Vagina (tissue), 2 donors: ENCODE results near the gene CHRNG. TPM values are rescaled to one million over a fixed set of nuclear protein-coding genes. Genes with fewer than 3 reads are reported as not detected.

Source experiments
- DNase-seq, 2 donors: peaks; one replicate each; pipeline ENCODE4 v3.0.0-alpha.2; 2017; ENCODE audit errors: extremely low spot score in 2 of 2
- H3K27ac ChIP-seq: fragments of 200-600 bp; sonication (generic); one replicate; pipeline ENCODE4 v1.5.1; 2019
- H3K27me3 ChIP-seq: fragments of 200-600 bp; sonication (generic); one replicate; pipeline ENCODE4 v1.5.1; 2019
- H3K36me3 ChIP-seq, 2 donors: fragments of 200-600 bp; sonication (generic); one replicate each; pipeline ENCODE4 v1.5.1; 2017 to 2019
- H3K4me1 ChIP-seq: fragments of 200-600 bp; sonication (generic); one replicate; pipeline ENCODE4 v1.5.1; 2019
- H3K4me3 ChIP-seq, 2 donors: fragments of 200-600 bp; sonication (generic); 1 replicate in 1 of 2; 2 replicates in 1 of 2; pipeline ENCODE4 v1.5.1; 2016 to 2019
- H3K9me3 ChIP-seq: fragments of 200-600 bp; sonication (generic); one replicate; pipeline ENCODE4 v1.5.1; 2019
- POLR2A ChIP-seq, 2 donors: fragments of 450-650 bp; IDR thresholded peaks; one replicate each; pipeline ENCODE4 v1.6.1; 2017; ENCODE audit warnings: antibody characterized with exemption in 2 of 2, mild to moderate bottlenecking in 2 of 2, moderate library complexity in 2 of 2
- POLR2AphosphoS5 ChIP-seq, 2 donors: sonication (generic); formaldehyde crosslinking; IDR thresholded peaks; one replicate each; pipeline ENCODE4 v1.9.0; 2017; ENCODE audit warnings: antibody characterized with exemption in 2 of 2, mild to moderate bottlenecking in 2 of 2, low read depth in 1 of 2; ENCODE audit not compliant: insufficient read depth in 1 of 2
- intact Hi-C: fragments of 100-400 bp; cut with DNase I; formaldehyde crosslinking; loops from one replicate; pipeline ENCODE4 v1.15.1; 2023
- total RNA-seq: library from RNA; depleted of rRNA; stranded (reverse); fragments of >200 nt; gene quantifications from one replicate; pipeline ENCODE4 v1.2.3, GENCODE V29; 2016
- TF ChIP-seq, protein P1 (sequence below), 3 experiments: fragments of 450-650 bp in 2 of 3; fragments of 200-600 bp in 1 of 3; sonication (generic) in 1 of 3; IDR thresholded peaks; one replicate each; pipeline ENCODE4 v1.5.1; 2017 to 2019; ENCODE audit warnings: antibody characterized with exemption in 3 of 3, mild to moderate bottlenecking in 2 of 3, moderate library complexity in 2 of 3

Gene CHRNG
- total RNA-seq, 1 donor from 2014 or later = not detected

GRCh38 chr2:232525199-232525598, 14.3 kb upstream of the CHRNG start:
- DNase-seq = no peak
- Histone ChIP-seq H3K9me3 (no peaks in the 10 kb centered on the region), H3K4me1 (peaks cover 21% of the 10 kb centered on the region), H3K27ac (no peak overlapping the region), H3K36me3 (no peaks in the 10 kb centered on the region), H3K4me3 (no peak overlapping the region), H3K27me3 (peaks cover 17% of the 10 kb centered on the region)
- intact Hi-C loops = no loop called here
- TF ChIP-seq POLR2A (IDR thresholded peaks at IDR 0.05) = no peak
- TF ChIP-seq, protein P1, sequence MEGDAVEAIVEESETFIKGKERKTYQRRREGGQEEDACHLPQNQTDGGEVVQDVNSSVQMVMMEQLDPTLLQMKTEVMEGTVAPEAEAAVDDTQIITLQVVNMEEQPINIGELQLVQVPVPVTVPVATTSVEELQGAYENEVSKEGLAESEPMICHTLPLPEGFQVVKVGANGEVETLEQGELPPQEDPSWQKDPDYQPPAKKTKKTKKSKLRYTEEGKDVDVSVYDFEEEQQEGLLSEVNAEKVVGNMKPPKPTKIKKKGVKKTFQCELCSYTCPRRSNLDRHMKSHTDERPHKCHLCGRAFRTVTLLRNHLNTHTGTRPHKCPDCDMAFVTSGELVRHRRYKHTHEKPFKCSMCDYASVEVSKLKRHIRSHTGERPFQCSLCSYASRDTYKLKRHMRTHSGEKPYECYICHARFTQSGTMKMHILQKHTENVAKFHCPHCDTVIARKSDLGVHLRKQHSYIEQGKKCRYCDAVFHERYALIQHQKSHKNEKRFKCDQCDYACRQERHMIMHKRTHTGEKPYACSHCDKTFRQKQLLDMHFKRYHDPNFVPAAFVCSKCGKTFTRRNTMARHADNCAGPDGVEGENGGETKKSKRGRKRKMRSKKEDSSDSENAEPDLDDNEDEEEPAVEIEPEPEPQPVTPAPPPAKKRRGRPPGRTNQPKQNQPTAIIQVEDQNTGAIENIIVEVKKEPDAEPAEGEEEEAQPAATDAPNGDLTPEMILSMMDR (IDR thresholded peaks at IDR 0.05) = no peak
- no peak for TF ChIP-seq POLR2AphosphoS5 (IDR thresholded peaks at IDR 0.05; ENCODE audit: insufficient read depth in 1 of 2, low read depth in 1 of 2)

DNA sequence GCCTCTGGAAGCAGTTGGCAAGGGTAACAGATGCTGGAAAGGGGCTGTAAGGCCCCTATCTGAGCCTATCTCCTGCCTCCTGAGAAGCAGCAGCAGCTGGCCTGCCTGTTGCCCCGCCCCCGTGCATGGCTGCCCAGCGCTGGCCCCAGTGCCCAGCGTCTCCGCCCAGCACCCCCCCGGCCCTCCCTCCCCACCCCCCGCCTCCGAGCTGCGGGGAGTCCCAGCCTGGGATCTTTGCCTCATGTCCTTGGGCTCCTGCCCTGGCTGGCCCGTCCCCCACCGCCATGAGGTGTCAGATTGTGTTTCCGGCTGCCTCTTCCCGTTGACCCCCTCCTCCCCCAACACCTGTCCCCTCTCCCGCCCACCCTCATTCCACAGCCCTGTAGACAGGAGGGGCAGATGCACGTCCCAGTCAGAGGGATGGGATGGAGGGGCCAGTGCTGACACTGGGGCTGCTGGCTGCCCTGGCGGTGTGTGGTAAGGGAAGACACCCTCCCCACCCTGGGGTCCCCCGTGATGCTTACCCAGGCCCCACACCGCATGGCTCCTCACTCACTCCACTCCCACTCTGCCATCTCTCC, 13.6 kb upstream of the CHRNG start, which contains the start of gene CHRND:
Gene CHRND (plus strand): TSS at position 370 of the 581 bp plus-strand sequence. CDS start 56 bp downstream, at position 426.
- no peak within 1 kb of the TSS for H3K27ac ChIP-seq
- no peak for DNase-seq
- intact Hi-C loops = no loop called here
- TF ChIP-seq POLR2AphosphoS5 (IDR thresholded peaks at IDR 0.05; ENCODE audit: insufficient read depth in 1 of 2, low read depth in 1 of 2) (no peak), POLR2A (IDR thresholded peaks at IDR 0.05) (no peak)
- TF ChIP-seq, protein P1 (IDR thresholded peaks at IDR 0.05) = no peak
- H3K36me3 ChIP-seq = no peaks in the 10 kb centered on the region
- peaks cover 21% of the 10 kb centered on the region for H3K4me1 ChIP-seq
- no peaks in the 10 kb centered on the region for H3K9me3 ChIP-seq
- no peak within 1 kb of the TSS for H3K4me3 ChIP-seq
- H3K27me3 ChIP-seq = peaks cover 17% of the 10 kb centered on the region

- H3K36me3 ChIP-seq = no peaks in the 10 kb centered on the region
- peaks cover 21% of the 10 kb centered on the region for H3K4me1 ChIP-seq
- no peaks in the 10 kb centered on the region for H3K9me3 ChIP-seq
- intact Hi-C loops = no loop called here
- DNase-seq = no peak
- H3K27me3 ChIP-seq = peaks cover 17% of the 10 kb centered on the region
- no peak for TF ChIP-seq POLR2AphosphoS5 (IDR thresholded peaks at IDR 0.05; ENCODE audit: insufficient read depth in 1 of 2, low read depth in 1 of 2)
- no peak for TF ChIP-seq POLR2A (IDR thresholded peaks at IDR 0.05)
- TF ChIP-seq, protein P1 (IDR thresholded peaks at IDR 0.05) = no peak
- no peak overlapping the region for H3K4me3 ChIP-seq
- H3K27ac ChIP-seq = no peak overlapping the region
These were observed 13.0 kb upstream of the CHRNG start for GRCh38 chr2:232526372-232526941.

- Histone ChIP-seq H3K4me1 (peaks cover 13% of the 10 kb centered on the region), H3K4me3 (no peak overlapping the region), H3K27ac (no peak overlapping the region), H3K36me3 (no peaks in the 10 kb centered on the region), H3K27me3 (peaks cover 13% of the 10 kb centered on the region), H3K9me3 (no peaks in the 10 kb centered on the region)
- no peak for DNase-seq
- intact Hi-C loops = no loop called here
- TF ChIP-seq POLR2A (IDR thresholded peaks at IDR 0.05) (no peak), POLR2AphosphoS5 (IDR thresholded peaks at IDR 0.05; ENCODE audit: insufficient read depth in 1 of 2, low read depth in 1 of 2) (no peak)
- TF ChIP-seq, protein P1 (IDR thresholded peaks at IDR 0.05) = no peak
These were observed 11.5 kb upstream of the CHRNG start for GRCh38 chr2:232527905-232528470.
